Measurements from ENCODE around the gene ACTR2. TPM values are rescaled to one million over a fixed set of nuclear protein-coding genes. Genes with fewer than 3 reads are reported as not detected.

Gene ACTR2
- total RNA-seq, 2 experiments from 2014 or later: 128 to 130 TPM

GRCh38 chr2:65268957-65269356, 41.3 kb downstream of the ACTR2 start:
- H3K27ac Mint-ChIP-seq: peak overlapping the region; percentile 14
- Histone ChIP-seq H3K27ac (ENCODE audit: low read depth in 1 of 2, low read length in 2 of 2) (no peak overlapping the region), H3K27me3 (ENCODE audit: control insufficient read depth in 1 of 2, insufficient read depth in 2 of 2, low read length in 2 of 2) (no peaks in the 10 kb centered on the region), H3K4me1 (ENCODE audit: insufficient read depth, low read length) (no peaks in the 10 kb centered on the region), H3K36me3 (ENCODE audit: insufficient read depth, low read length) (peaks cover 80% of the 10 kb centered on the region), H3K4me3 (ENCODE audit: low read length) (no peak overlapping the region), H3K9me3 (ENCODE audit: control insufficient read depth in 1 of 2, insufficient read depth in 1 of 2, low read length in 2 of 2) (no peaks in the 10 kb centered on the region)
- no peak for TF ChIP-seq CTCF (IDR thresholded peaks at IDR 0.05)
- POLR2A ChIA-PET: no interaction called here
- H3K4me3 Mint-ChIP-seq: no peak overlapping the region
- peaks cover 79% of the 10 kb centered on the region for H3K36me3 Mint-ChIP-seq (ENCODE audit: low read depth)
- ATAC-seq (ENCODE audit: poor library complexity): no peak
- CTCF ChIA-PET: no interaction called here
- no peaks in the 10 kb centered on the region for H3K4me1 Mint-ChIP-seq (ENCODE audit: low read depth)
- intact Hi-C loops (cut with DNase I, micrococcal nuclease): loop anchor here (5.0 kb wide), 3 partner anchors 33 to 303 kb away; partner anchors contain the start of gene SPRED2 (in 1 of the 2)
- no peaks in the 10 kb centered on the region for H3K27me3 Mint-ChIP-seq
- H3K9me3 Mint-ChIP-seq: no peaks in the 10 kb centered on the region
- no peak for DNase-seq

GRCh38 chr2:65273344-65273743, 45.7 kb downstream of the ACTR2 start:
- ATAC-seq (ENCODE audit: poor library complexity) (no peak), DNase-seq (no peak)
- no peaks in the 10 kb centered on the region for H3K27me3 Mint-ChIP-seq
- H3K9me3 Mint-ChIP-seq: no peaks in the 10 kb centered on the region
- ChIA-PET CTCF (no interaction called here), POLR2A (no interaction called here)
- H3K4me1 Mint-ChIP-seq (ENCODE audit: low read depth): peaks cover 10% of the 10 kb centered on the region
- H3K36me3 Mint-ChIP-seq (ENCODE audit: low read depth): peaks cover 38% of the 10 kb centered on the region
- Histone ChIP-seq H3K27ac (ENCODE audit: low read depth in 1 of 2, low read length in 2 of 2) (no peak overlapping the region), H3K36me3 (ENCODE audit: insufficient read depth, low read length) (peaks cover 40% of the 10 kb centered on the region), H3K4me1 (ENCODE audit: insufficient read depth, low read length) (peaks cover 3% of the 10 kb centered on the region), H3K9me3 (ENCODE audit: control insufficient read depth in 1 of 2, insufficient read depth in 1 of 2, low read length in 2 of 2) (no peaks in the 10 kb centered on the region), H3K4me3 (ENCODE audit: low read length) (no peak overlapping the region), H3K27me3 (ENCODE audit: control insufficient read depth in 1 of 2, insufficient read depth in 2 of 2, low read length in 2 of 2) (no peaks in the 10 kb centered on the region)
- intact Hi-C loops (cut with DNase I, micrococcal nuclease): no loop called here
- TF ChIP-seq CTCF (IDR thresholded peaks at IDR 0.05): no peak
- H3K4me3 Mint-ChIP-seq: no peak overlapping the region
- H3K27ac Mint-ChIP-seq: peak overlapping the region; percentile 30

GRCh38 chr2:65275141-65275915, 47.7 kb downstream of the ACTR2 start:
- Histone ChIP-seq H3K27ac (ENCODE audit: low read depth in 1 of 2, low read length in 2 of 2) (no peak overlapping the region), H3K27me3 (ENCODE audit: control insufficient read depth in 1 of 2, insufficient read depth in 2 of 2, low read length in 2 of 2) (no peaks in the 10 kb centered on the region), H3K4me1 (ENCODE audit: insufficient read depth, low read length) (peaks cover 13% of the 10 kb centered on the region), H3K4me3 (ENCODE audit: low read length) (no peak overlapping the region), H3K9me3 (ENCODE audit: control insufficient read depth in 1 of 2, insufficient read depth in 1 of 2, low read length in 2 of 2) (no peaks in the 10 kb centered on the region), H3K36me3 (ENCODE audit: insufficient read depth, low read length) (peaks cover 21% of the 10 kb centered on the region)
- H3K9me3 Mint-ChIP-seq: no peaks in the 10 kb centered on the region
- no peak for TF ChIP-seq CTCF (IDR thresholded peaks at IDR 0.05)
- H3K4me1 Mint-ChIP-seq (ENCODE audit: low read depth): peaks cover 18% of the 10 kb centered on the region
- DNase-seq: no peak
- H3K27ac Mint-ChIP-seq: peak overlapping the region; percentile 34
- H3K36me3 Mint-ChIP-seq (ENCODE audit: low read depth): peaks cover 21% of the 10 kb centered on the region
- CTCF ChIA-PET: no interaction called here
- intact Hi-C loops (cut with DNase I, micrococcal nuclease): no loop called here
- no peak for ATAC-seq (ENCODE audit: poor library complexity)
- POLR2A ChIA-PET: interaction anchor here (1.1 to 2.4 kb wide), 2 partner anchors 11 to 26 kb away, joined by 3 to 14 read pairs; no protein-coding TSS in a partner anchor
- no peak overlapping the region for H3K4me3 Mint-ChIP-seq
- no peaks in the 10 kb centered on the region for H3K27me3 Mint-ChIP-seq
